Lower lobe of right lung (tissue), 2 donors: ENCODE results near the gene CFAP97. TPM values are rescaled to one million over a fixed set of nuclear protein-coding genes. Genes with fewer than 3 reads are reported as not detected.
A peak's percentile ranks its signal among the peaks of the same experiment; 100 is the strongest.

ENCODE experiments used
- ATAC-seq, 2 donors: fragments of 200-7000 bp; cut with Tn5 transposase; one replicate each; pipeline ENCODE4 v1.9.1; 2020 to 2022; ENCODE audit warnings: mild to moderate bottlenecking in 2 of 2, moderate library complexity in 2 of 2
- DNase-seq: peaks from one replicate; pipeline ENCODE4 v3.0.0-alpha.2; 2020
- H3K27ac ChIP-seq: fragments of 200-600 bp; one replicate; pipeline ENCODE4 v1.8.0; 2022
- H3K27me3 ChIP-seq: fragments of 200-600 bp; one replicate; pipeline ENCODE4 v1.8.0; 2022; ENCODE audit warnings: low read depth
- H3K36me3 ChIP-seq: fragments of 200-600 bp; one replicate; pipeline ENCODE4 v1.8.0; 2022; ENCODE audit warnings: mild to moderate bottlenecking
- H3K4me1 ChIP-seq: fragments of 200-600 bp; one replicate; pipeline ENCODE4 v1.8.0; 2022
- H3K4me3 ChIP-seq: fragments of 200-600 bp; one replicate; pipeline ENCODE4 v1.8.0; 2022; ENCODE audit warnings: mild to moderate bottlenecking
- H3K9me3 ChIP-seq: fragments of 200-600 bp; one replicate; pipeline ENCODE4 v1.8.0; 2022
- intact Hi-C: fragments of 100-400 bp; cut with DNase I; formaldehyde crosslinking; loops from one replicate; pipeline ENCODE4 v1.11.0; 2022
- long read RNA-seq: library from polyadenylated mRNA; unstranded; transcript quantifications from one replicate; pipeline ENCODE4 v2.0.0, GENCODE V29; 2021
- total RNA-seq: library from RNA; stranded (reverse); fragmentation: NEBNext Ultra II Directional; extraction: Animal tissue kit (Norgen Biotek cat#: 25700); gene quantifications from one replicate; pipeline ENCODE4 v1.2.1, GENCODE V29; 2021
- TF ChIP-seq, protein P1 (sequence below): fragments of 200-600 bp; IDR thresholded peaks from one replicate; pipeline ENCODE4 v1.8.0; 2022; ENCODE audit warnings: antibody characterized with exemption, mild to moderate bottlenecking
- donor health status: DM: no; HTN: yes; CAD: no; lungs with severe emphysema.

The CFAP97 gene
- 29.4 TPM for total RNA-seq
- long read RNA-seq, full-length matches to known transcripts = 16 of 43 reads
- long read RNA-seq, partial matches to known transcripts = 21 of 43 reads
- long read RNA-seq, other reads (novel, unspliced or antisense) = 6 of 43 reads

DNA sequence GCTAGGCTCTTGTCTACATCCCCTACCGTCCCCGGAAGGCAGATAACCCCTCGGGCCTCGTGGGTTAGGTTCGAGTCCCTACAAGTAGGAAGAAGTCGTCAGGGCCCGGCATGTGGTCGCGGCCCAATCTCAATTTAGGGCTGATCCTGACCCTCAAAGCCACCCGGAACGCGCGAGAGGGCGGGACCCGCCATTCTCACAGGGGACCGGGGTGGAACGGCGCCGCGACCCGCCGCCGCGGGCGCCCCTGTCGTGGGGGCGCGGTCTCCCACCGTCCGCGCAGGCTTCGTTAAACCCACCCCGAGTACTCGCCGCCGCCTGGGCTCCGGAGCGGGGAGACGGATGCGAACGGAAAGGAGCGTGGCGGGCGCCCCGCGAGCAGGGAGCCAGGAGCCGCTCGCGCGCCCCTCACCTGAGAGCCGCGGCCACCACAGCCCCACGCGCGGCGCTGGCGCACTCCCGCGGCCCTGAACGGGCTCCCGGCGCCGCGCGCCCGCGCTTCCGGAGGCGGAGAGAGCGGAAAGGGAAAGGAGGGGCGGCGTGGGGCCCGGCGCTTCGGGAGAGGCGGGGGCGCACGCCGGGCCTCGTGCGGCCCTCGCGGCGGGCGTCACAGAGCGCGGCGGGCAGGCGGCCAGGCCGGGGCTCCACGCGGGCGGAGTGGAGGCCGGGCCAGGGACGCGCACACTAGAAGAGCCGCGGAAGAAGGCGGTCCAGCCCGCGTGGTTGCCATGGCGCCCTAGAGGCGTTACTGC lies at the start of gene CFAP97:
Gene CFAP97 (minus strand): TSS at position 515 of the 752 bp plus-strand sequence. CDS start 12,804 bp downstream, outside the sequence.
- Histone ChIP-seq H3K27me3 (no peaks in the 10 kb centered on the region), H3K36me3 (no peaks in the 10 kb centered on the region), H3K4me1 (peaks cover 26% of the 10 kb centered on the region), H3K4me3 (peak within 1 kb of the TSS; percentile 72), H3K9me3 (no peaks in the 10 kb centered on the region), H3K27ac (peak within 1 kb of the TSS; percentile 95)
- intact Hi-C loops = no loop called here
- DNase-seq (peak; percentile 96), ATAC-seq (peak; percentile 95 to 97)
- TF ChIP-seq, protein P1, sequence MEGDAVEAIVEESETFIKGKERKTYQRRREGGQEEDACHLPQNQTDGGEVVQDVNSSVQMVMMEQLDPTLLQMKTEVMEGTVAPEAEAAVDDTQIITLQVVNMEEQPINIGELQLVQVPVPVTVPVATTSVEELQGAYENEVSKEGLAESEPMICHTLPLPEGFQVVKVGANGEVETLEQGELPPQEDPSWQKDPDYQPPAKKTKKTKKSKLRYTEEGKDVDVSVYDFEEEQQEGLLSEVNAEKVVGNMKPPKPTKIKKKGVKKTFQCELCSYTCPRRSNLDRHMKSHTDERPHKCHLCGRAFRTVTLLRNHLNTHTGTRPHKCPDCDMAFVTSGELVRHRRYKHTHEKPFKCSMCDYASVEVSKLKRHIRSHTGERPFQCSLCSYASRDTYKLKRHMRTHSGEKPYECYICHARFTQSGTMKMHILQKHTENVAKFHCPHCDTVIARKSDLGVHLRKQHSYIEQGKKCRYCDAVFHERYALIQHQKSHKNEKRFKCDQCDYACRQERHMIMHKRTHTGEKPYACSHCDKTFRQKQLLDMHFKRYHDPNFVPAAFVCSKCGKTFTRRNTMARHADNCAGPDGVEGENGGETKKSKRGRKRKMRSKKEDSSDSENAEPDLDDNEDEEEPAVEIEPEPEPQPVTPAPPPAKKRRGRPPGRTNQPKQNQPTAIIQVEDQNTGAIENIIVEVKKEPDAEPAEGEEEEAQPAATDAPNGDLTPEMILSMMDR = no peak

- intact Hi-C loops = no loop called here
- H3K9me3 ChIP-seq = no peaks in the 10 kb centered on the region
- H3K27ac ChIP-seq = no peak overlapping the region
- no peak overlapping the region for H3K4me3 ChIP-seq
- H3K27me3 ChIP-seq = no peaks in the 10 kb centered on the region
- no peak for ATAC-seq
- H3K4me1 ChIP-seq = peaks cover 16% of the 10 kb centered on the region
- DNase-seq = no peak
- TF ChIP-seq, protein P1 = no peak
- H3K36me3 ChIP-seq = peaks cover 11% of the 10 kb centered on the region
These were observed 45.3 kb upstream of the CFAP97 start for GRCh38 chr4:185249105-185249504.

DNA sequence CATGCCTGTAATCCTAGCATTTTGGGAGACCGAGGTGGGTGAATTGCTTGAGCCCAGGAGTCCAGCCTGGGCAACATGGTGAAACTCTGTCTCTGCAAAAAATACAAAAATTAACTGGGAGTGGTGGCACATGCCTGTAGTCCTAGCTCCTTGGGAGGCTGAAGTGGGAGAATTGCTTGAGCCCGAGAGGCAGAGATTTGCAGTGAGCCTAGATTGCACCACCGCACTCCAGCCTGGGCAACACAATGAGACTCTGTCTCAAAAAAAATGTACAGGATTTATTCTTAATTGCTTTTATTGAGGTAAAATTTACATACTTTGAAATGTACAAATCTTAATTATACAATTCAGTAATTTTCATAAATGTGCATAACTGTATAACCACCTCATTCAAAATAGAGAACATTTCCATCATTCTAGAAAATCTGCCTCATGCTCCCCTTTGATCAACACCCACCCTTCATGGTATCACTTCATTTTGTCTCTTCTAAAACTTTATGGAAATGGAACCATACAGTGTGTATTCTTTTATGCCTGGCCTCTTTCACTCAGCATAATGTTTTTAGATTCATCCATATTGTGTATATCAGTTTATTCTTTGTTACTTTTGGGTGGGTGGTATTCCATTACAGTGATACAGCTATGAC lies 44.7 kb upstream of the CFAP97 start:
- intact Hi-C loops = no loop called here
- no peak for ATAC-seq

GRCh38 chr4:185247151-185247550 lies 43.4 kb upstream of the CFAP97 start:
- no peak overlapping the region for H3K4me3 ChIP-seq
- H3K9me3 ChIP-seq = no peaks in the 10 kb centered on the region
- no peaks in the 10 kb centered on the region for H3K27me3 ChIP-seq
- TF ChIP-seq, protein P1 = no peak
- DNase-seq (no peak), ATAC-seq (no peak)
- intact Hi-C loops = no loop called here
- H3K36me3 ChIP-seq = peaks cover 11% of the 10 kb centered on the region
- peaks cover 16% of the 10 kb centered on the region for H3K4me1 ChIP-seq
- no peak overlapping the region for H3K27ac ChIP-seq

More for the DNA sequence above, 44.7 kb upstream of the CFAP97 start:
- TF ChIP-seq, protein P1 = no peak
- no peaks in the 10 kb centered on the region for H3K9me3 ChIP-seq
- H3K36me3 ChIP-seq = peaks cover 11% of the 10 kb centered on the region
- DNase-seq = no peak
- peaks cover 16% of the 10 kb centered on the region for H3K4me1 ChIP-seq
- no peaks in the 10 kb centered on the region for H3K27me3 ChIP-seq
- H3K4me3 ChIP-seq = no peak overlapping the region
- no peak overlapping the region for H3K27ac ChIP-seq

- Histone ChIP-seq H3K27me3 (no peaks in the 10 kb centered on the region), H3K4me1 (peaks cover 10% of the 10 kb centered on the region), H3K36me3 (peaks cover 11% of the 10 kb centered on the region), H3K4me3 (no peak overlapping the region), H3K9me3 (no peaks in the 10 kb centered on the region), H3K27ac (no peak overlapping the region)
- TF ChIP-seq, protein P1 = no peak
- no peak for DNase-seq
- intact Hi-C loops = no loop called here
- no peak for ATAC-seq
These were observed 42.7 kb upstream of the CFAP97 start for GRCh38 chr4:185246453-185246852.
